IPS-15b (cell line): Measurements from ENCODE around the gene ATG16L1.

Source experiments
- H3K27me3 ChIP-seq: one replicate; pipeline ENCODE4 v1.6.1; 2013; ENCODE audit warnings: low read length; ENCODE audit not compliant: control insufficient read depth, insufficient read depth
- H3K36me3 ChIP-seq: one replicate; pipeline ENCODE4 v1.6.1; 2013; ENCODE audit warnings: low read length; ENCODE audit not compliant: control insufficient read depth, insufficient read depth
- H3K4me1 ChIP-seq: one replicate; pipeline ENCODE4 v1.6.1; 2013; ENCODE audit warnings: mild to moderate bottlenecking, low read length; ENCODE audit not compliant: control insufficient read depth, insufficient read depth
- H3K4me3 ChIP-seq: one replicate; pipeline ENCODE4 v1.5.1; 2013; ENCODE audit warnings: low read depth, low read length
- H3K9ac ChIP-seq: one replicate; pipeline ENCODE4 v1.6.1; 2013; ENCODE audit warnings: low read depth, mild to moderate bottlenecking, low read length
- H3K9me3 ChIP-seq: one replicate; pipeline ENCODE4 v1.6.1; 2013; ENCODE audit warnings: mild to moderate bottlenecking, low read length; ENCODE audit not compliant: control insufficient read depth, insufficient read depth

ATG16L1 gene

GRCh38 chr2:233233618-233234230 lies 17.7 kb upstream of the ATG16L1 start:
- Histone ChIP-seq H3K4me3 (no peak overlapping the region), H3K27me3 (no peaks in the 10 kb centered on the region), H3K36me3 (no peaks in the 10 kb centered on the region), H3K9ac (no peak overlapping the region), H3K9me3 (no peaks in the 10 kb centered on the region), H3K4me1 (no peaks in the 10 kb centered on the region)

- H3K9me3 ChIP-seq: no peaks in the 10 kb centered on the region
- H3K27me3 ChIP-seq: no peaks in the 10 kb centered on the region
- H3K4me3 ChIP-seq: no peak overlapping the region
- no peak overlapping the region for H3K9ac ChIP-seq
- H3K4me1 ChIP-seq: no peaks in the 10 kb centered on the region
- H3K36me3 ChIP-seq: no peaks in the 10 kb centered on the region
Measured at GRCh38 chr2:233234264-233234663, 17.2 kb upstream of the ATG16L1 start.

- Histone ChIP-seq H3K4me1 (no peaks in the 10 kb centered on the region), H3K9me3 (no peaks in the 10 kb centered on the region), H3K27me3 (no peaks in the 10 kb centered on the region), H3K9ac (no peak overlapping the region), H3K4me3 (no peak overlapping the region), H3K36me3 (no peaks in the 10 kb centered on the region)
Measured at GRCh38 chr2:233234996-233235395, 16.5 kb upstream of the ATG16L1 start.

- H3K27me3 ChIP-seq: no peaks in the 10 kb centered on the region
- no peaks in the 10 kb centered on the region for H3K9me3 ChIP-seq
- no peak overlapping the region for H3K9ac ChIP-seq
- H3K36me3 ChIP-seq: no peaks in the 10 kb centered on the region
- H3K4me1 ChIP-seq: no peaks in the 10 kb centered on the region
- no peak overlapping the region for H3K4me3 ChIP-seq
Measured at GRCh38 chr2:233235977-233236376, 15.5 kb upstream of the ATG16L1 start.

GRCh38 chr2:233236820-233237589 lies 14.5 kb upstream of the ATG16L1 start:
- H3K36me3 ChIP-seq: no peaks in the 10 kb centered on the region
- H3K9me3 ChIP-seq: no peaks in the 10 kb centered on the region
- no peaks in the 10 kb centered on the region for H3K4me1 ChIP-seq
- H3K27me3 ChIP-seq: no peaks in the 10 kb centered on the region
- H3K9ac ChIP-seq: no peak overlapping the region
- H3K4me3 ChIP-seq: no peak overlapping the region

- H3K9ac ChIP-seq: no peak overlapping the region
- H3K4me3 ChIP-seq: no peak overlapping the region
- no peaks in the 10 kb centered on the region for H3K36me3 ChIP-seq
- no peaks in the 10 kb centered on the region for H3K9me3 ChIP-seq
- no peaks in the 10 kb centered on the region for H3K4me1 ChIP-seq
- no peaks in the 10 kb centered on the region for H3K27me3 ChIP-seq
Measured at GRCh38 chr2:233240897-233241296, 10.6 kb upstream of the ATG16L1 start.

GRCh38 chr2:233241803-233242202 lies 9.7 kb upstream of the ATG16L1 start:
- no peaks in the 10 kb centered on the region for H3K9me3 ChIP-seq
- H3K27me3 ChIP-seq: no peaks in the 10 kb centered on the region
- H3K4me3 ChIP-seq: no peak overlapping the region
- H3K9ac ChIP-seq: no peak overlapping the region
- no peaks in the 10 kb centered on the region for H3K4me1 ChIP-seq
- no peaks in the 10 kb centered on the region for H3K36me3 ChIP-seq

GRCh38 chr2:233242231-233242927 lies 9.1 kb upstream of the ATG16L1 start:
- Histone ChIP-seq H3K4me1 (no peaks in the 10 kb centered on the region), H3K9ac (no peak overlapping the region), H3K27me3 (no peaks in the 10 kb centered on the region), H3K36me3 (no peaks in the 10 kb centered on the region), H3K9me3 (no peaks in the 10 kb centered on the region), H3K4me3 (no peak overlapping the region)

GRCh38 chr2:233243348-233243747 lies 8.1 kb upstream of the ATG16L1 start:
- no peaks in the 10 kb centered on the region for H3K9me3 ChIP-seq
- H3K4me1 ChIP-seq: no peaks in the 10 kb centered on the region
- H3K4me3 ChIP-seq: no peak overlapping the region
- no peak overlapping the region for H3K9ac ChIP-seq
- no peaks in the 10 kb centered on the region for H3K27me3 ChIP-seq
- no peaks in the 10 kb centered on the region for H3K36me3 ChIP-seq

- Histone ChIP-seq H3K4me1 (no peaks in the 10 kb centered on the region), H3K27me3 (no peaks in the 10 kb centered on the region), H3K4me3 (no peak overlapping the region), H3K9ac (no peak overlapping the region), H3K9me3 (no peaks in the 10 kb centered on the region), H3K36me3 (no peaks in the 10 kb centered on the region)
Measured at GRCh38 chr2:233244818-233245217, 6.7 kb upstream of the ATG16L1 start.

- H3K9me3 ChIP-seq: no peaks in the 10 kb centered on the region
- H3K4me3 ChIP-seq: no peak overlapping the region
- no peaks in the 10 kb centered on the region for H3K4me1 ChIP-seq
- no peak overlapping the region for H3K9ac ChIP-seq
- H3K27me3 ChIP-seq: no peaks in the 10 kb centered on the region
- no peaks in the 10 kb centered on the region for H3K36me3 ChIP-seq
Measured at GRCh38 chr2:233245406-233245805, 6.1 kb upstream of the ATG16L1 start.

GRCh38 chr2:233247116-233247515 lies 4.4 kb upstream of the ATG16L1 start:
- Histone ChIP-seq H3K9ac (no peak overlapping the region), H3K4me1 (no peaks in the 10 kb centered on the region), H3K9me3 (no peaks in the 10 kb centered on the region), H3K27me3 (no peaks in the 10 kb centered on the region), H3K36me3 (no peaks in the 10 kb centered on the region), H3K4me3 (no peak overlapping the region)
